SKM-1 (cell line): ENCODE results near the gene UGT3A1.
"Not testable (repeated sequence)": the region's sequence is repeated elsewhere in the genome, so short reads cannot be mapped to it uniquely, and the experiment has no call there.

ENCODE experiments used
- DNase-seq: peaks from one replicate; lab custom pipeline; 2025; ENCODE audit not compliant: unreplicated experiment; lab: John Stamatoyannopoulos, UW

UGT3A1 gene

GRCh38 chr5:35990520-35990919 lies 670 bp downstream of the UGT3A1 start:
- DNase-seq: no peak

GRCh38 chr5:35988529-35988928 lies 2.7 kb downstream of the UGT3A1 start:
- DNase-seq: no peak

GRCh38 chr5:35987776-35988175 lies 3.4 kb downstream of the UGT3A1 start:
- no peak for DNase-seq

- DNase-seq: no peak
Observed at GRCh38 chr5:35979715-35980114, 11.5 kb downstream of the UGT3A1 start.

- DNase-seq: not testable (repeated sequence)
Observed at GRCh38 chr5:35976859-35977258, 14.3 kb downstream of the UGT3A1 start.

- no peak for DNase-seq
Observed at GRCh38 chr5:35974570-35974969, 16.6 kb downstream of the UGT3A1 start.

GRCh38 chr5:35971878-35972210 lies 19.3 kb downstream of the UGT3A1 start:
- no peak for DNase-seq

GRCh38 chr5:35971186-35971877 lies 19.9 kb downstream of the UGT3A1 start:
- DNase-seq: no peak

- no peak for DNase-seq
Observed at GRCh38 chr5:35963381-35963843, 27.8 kb downstream of the UGT3A1 start.

- DNase-seq: no peak
Observed at GRCh38 chr5:35960328-35960727, 30.9 kb downstream of the UGT3A1 start.

- DNase-seq: no peak
Observed at GRCh38 chr5:35956429-35956828, 34.8 kb downstream of the UGT3A1 start.

- no peak for DNase-seq
Observed at GRCh38 chr5:35954175-35954574, 37.0 kb downstream of the UGT3A1 start.

- no peak for DNase-seq
Observed at GRCh38 chr5:35947085-35947484, 44.1 kb downstream of the UGT3A1 start.

- DNase-seq: no peak
Observed at GRCh38 chr5:35939639-35940038, 51.6 kb downstream of the UGT3A1 start.

- no peak for DNase-seq
Observed at GRCh38 chr5:35938568-35939227, 52.5 kb downstream of the UGT3A1 start, which contains the start of gene CAPSL. Gene CAPSL, minus strand, starts transcription at chr5:35938622. Its CDS starts 17,502 bp downstream, at chr5:35921120.

GRCh38 chr5:35926389-35927051 lies 64.7 kb downstream of the UGT3A1 start:
- peak; percentile 21 for DNase-seq

GRCh38 chr5:35924950-35925722 lies 66.1 kb downstream of the UGT3A1 start:
- DNase-seq: peak; percentile 41

- DNase-seq: no peak
Observed at GRCh38 chr5:35924122-35924949, 66.9 kb downstream of the UGT3A1 start.

GRCh38 chr5:35922468-35922867 lies 68.7 kb downstream of the UGT3A1 start:
- no peak for DNase-seq

- DNase-seq: no peak
Observed at GRCh38 chr5:35921930-35922329, 69.3 kb downstream of the UGT3A1 start.
